GM23338 (cell line): ENCODE measurements around the gene PITX1. TPM values are rescaled to one million over a fixed set of nuclear protein-coding genes. Genes with fewer than 3 reads are reported as not detected.

Experiments
- ATAC-seq: fragments of 200-7000 bp; cut with Tn5 transposase; 3 replicates; pipeline ENCODE4 v1.9.1; 2020
- DNase-seq: peaks from one replicate; pipeline ENCODE4 v3.0.0-alpha.2; 2015; ENCODE audit warnings: low spot score
- H2AFZ ChIP-seq: fragments of 200-600 bp; sonication (generic); 2 replicates; pipeline ENCODE4 v1.8.0; 2016; ENCODE audit warnings: antibody characterized with exemption, mild to moderate bottlenecking, moderate library complexity
- H3F3A ChIP-seq: fragments of 200-600 bp; sonication (generic); replicated peaks from 2 replicates; pipeline ENCODE4 v1.8.0; 2017; ENCODE audit warnings: antibody characterized with exemption, mixed run types, low read depth
- H3K27ac ChIP-seq: fragments of 200-600 bp; sonication (generic); 2 replicates; pipeline ENCODE4 v1.6.1; 2016; ENCODE audit warnings: low read depth
- H3K27me3 ChIP-seq: fragments of 200-600 bp; sonication (generic); 2 replicates; pipeline ENCODE4 v1.8.0; 2016; ENCODE audit warnings: mild to moderate bottlenecking, mixed run types, moderate library complexity; ENCODE audit not compliant: insufficient read depth
- H3K36me3 ChIP-seq: fragments of 200-600 bp; sonication (generic); 2 replicates; pipeline ENCODE4 v1.8.0; 2016; ENCODE audit warnings: mild to moderate bottlenecking; ENCODE audit not compliant: insufficient read depth
- H3K4me1 ChIP-seq: fragments of 200-600 bp; sonication (generic); 2 replicates; pipeline ENCODE4 v1.8.0; 2016; ENCODE audit warnings: mild to moderate bottlenecking, moderate library complexity; ENCODE audit not compliant: insufficient read depth
- H3K4me2 ChIP-seq: fragments of 200-600 bp; sonication (generic); 2 replicates; pipeline ENCODE4 v1.7.1; 2017; ENCODE audit warnings: mixed run types
- H3K4me3 ChIP-seq: fragments of 200-600 bp; sonication (generic); 2 replicates; pipeline ENCODE4 v1.6.1; 2016; ENCODE audit warnings: mixed run types
- H3K79me2 ChIP-seq: fragments of 200-600 bp; sonication (generic); replicated peaks from 2 replicates; pipeline ENCODE4 v1.8.0; 2017; ENCODE audit warnings: mild to moderate bottlenecking; ENCODE audit not compliant: insufficient read depth
- H3K9me2 ChIP-seq: fragments of 200-600 bp; sonication (generic); 2 replicates; pipeline ENCODE4 v1.8.0; 2017; ENCODE audit not compliant: insufficient read depth
- H4K20me1 ChIP-seq: fragments of 200-600 bp; sonication (generic); replicated peaks from 2 replicates; pipeline ENCODE4 v1.8.0; 2017; ENCODE audit warnings: mild to moderate bottlenecking; ENCODE audit not compliant: insufficient read depth
- H3K27ac Mint-ChIP-seq: 2 replicates; pipeline ENCODE4 v1.8.0; 2020; ENCODE audit warnings: inconsistent platforms, mild to moderate bottlenecking, moderate library complexity, mixed read lengths
- H3K27me3 Mint-ChIP-seq: 3 replicates; pipeline ENCODE4 v1.8.0; 2022; ENCODE audit warnings: low read depth, mild to moderate bottlenecking, moderate library complexity, mixed read lengths, inconsistent platforms; ENCODE audit not compliant: insufficient read depth, poor library complexity
- H3K36me3 Mint-ChIP-seq: 3 replicates; pipeline ENCODE4 v1.8.0; 2021; ENCODE audit warnings: low read depth, mild to moderate bottlenecking, inconsistent platforms, moderate library complexity, mixed read lengths
- H3K4me1 Mint-ChIP-seq: 3 replicates; pipeline ENCODE4 v1.8.0; 2020; ENCODE audit warnings: mild to moderate bottlenecking, inconsistent platforms, mixed read lengths
- H3K4me3 Mint-ChIP-seq: 3 replicates; pipeline ENCODE4 v1.8.0; 2021; ENCODE audit warnings: moderate library complexity, mild to moderate bottlenecking, inconsistent platforms, mixed read lengths
- H3K9me3 Mint-ChIP-seq: 3 replicates; pipeline ENCODE4 v1.8.0; 2020; ENCODE audit warnings: moderate library complexity, mild to moderate bottlenecking, inconsistent platforms, mixed read lengths
- CREB1 ChIP-seq: fragments of 250-450 bp; sonication (Bioruptor Pico); IDR thresholded peaks from 2 replicates; pipeline ENCODE4 v1.5.0; 2020; ENCODE audit warnings: low read depth, mild to moderate bottlenecking, moderate library complexity
- JUNB ChIP-seq: IDR thresholded peaks from one replicate; pipeline ENCODE4 v1.6.1; 2016; ENCODE audit warnings: antibody characterized with exemption; ENCODE audit not compliant: unreplicated experiment
- polyA plus RNA-seq: library from polyadenylated mRNA; unstranded; fragments of >200 nt; fragmentation: Nextera tagmentation; extraction: Ambion mirVana; gene quantifications from 2 replicates; pipeline ENCODE4 v1.2.1, GENCODE V29; 2016
- total RNA-seq: library from RNA; depleted of rRNA; stranded (reverse); fragments of >200 nt; shearing (Covaris generic); gene quantifications from 2 replicates; pipeline ENCODE4 v1.2.3, GENCODE V29; 2014
- TF ChIP-seq, protein P1 (sequence below): fragments of 250-450 bp; sonication (Bioruptor Pico); IDR thresholded peaks from 2 replicates; pipeline ENCODE4 v1.5.0; 2020; ENCODE audit warnings: mild to moderate bottlenecking, moderate library complexity
- TF ChIP-seq, protein P2 (sequence below): IDR thresholded peaks from one replicate; pipeline ENCODE4 v1.6.1; 2018; ENCODE audit warnings: antibody characterized with exemption; ENCODE audit not compliant: unreplicated experiment
- TF ChIP-seq, protein P3 (sequence below), 2 experiments: fragments of 200-600 bp in 1 of 2; sonication (generic) in 1 of 2; conservative IDR thresholded peaks; 2 replicates each; pipeline versions ENCODE4 v1.5.1 to v1.6.1; 2016 to 2017; ENCODE audit warnings: antibody characterized with exemption in 2 of 2, low read depth in 2 of 2, mild to moderate bottlenecking in 2 of 2, moderate library complexity in 1 of 2

PITX1 gene
- total and polyA plus RNA-seq, 2 experiments from 2014 or later: not detected

DNA sequence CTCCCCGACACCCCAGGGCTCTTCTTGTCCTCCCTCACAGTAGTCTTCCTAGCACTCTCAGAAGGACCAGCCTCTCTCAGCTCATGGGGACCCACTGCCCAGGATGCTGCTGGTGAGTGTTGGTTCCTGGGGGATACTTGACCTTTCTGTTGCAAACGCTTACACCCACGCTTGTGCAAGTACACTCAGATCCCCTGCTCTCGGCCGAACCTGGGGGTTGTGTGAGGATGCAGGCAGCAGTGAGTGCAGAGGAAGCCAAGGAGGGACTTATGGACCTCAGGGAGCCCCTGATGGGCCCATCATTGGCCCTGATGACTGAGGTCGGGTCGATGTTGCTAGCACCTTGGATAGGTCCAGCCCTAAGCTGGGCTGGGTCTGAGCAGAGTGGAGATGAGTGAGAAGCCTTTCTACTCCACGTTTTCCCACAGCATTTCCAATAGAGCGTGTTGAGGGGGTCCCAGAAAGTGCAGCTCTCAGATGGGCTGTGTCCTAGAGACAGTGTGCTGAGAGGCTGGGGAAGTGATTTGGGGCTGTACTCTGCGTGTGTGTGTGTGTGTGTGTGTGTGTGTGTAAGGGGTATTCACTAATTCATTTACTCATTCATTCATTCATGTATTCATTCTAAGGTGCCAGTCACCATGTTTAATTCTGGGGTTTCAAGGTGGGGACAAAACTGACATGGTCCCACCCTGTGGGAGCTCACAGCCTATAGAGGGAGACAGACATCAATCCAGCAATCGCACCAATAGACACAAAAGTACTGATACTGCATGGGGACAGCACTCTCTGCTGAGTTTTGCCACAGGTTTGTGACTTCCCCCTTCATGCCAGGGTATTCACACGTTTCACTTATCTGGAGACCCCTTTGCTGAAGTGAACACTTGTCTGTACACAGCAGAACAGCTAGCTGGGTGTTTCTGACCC, 25.2 kb upstream of the PITX1 start:
- no peaks in the 10 kb centered on the region for H4K20me1 ChIP-seq
- no peaks in the 10 kb centered on the region for H3K36me3 ChIP-seq
- no peak overlapping the region for H3K4me3 Mint-ChIP-seq
- no peaks in the 10 kb centered on the region for H3K4me1 Mint-ChIP-seq
- H3K9me2 ChIP-seq: no peaks in the 10 kb centered on the region
- no peak overlapping the region for H3K4me2 ChIP-seq
- no peaks in the 10 kb centered on the region for H3K27me3 ChIP-seq
- no peak overlapping the region for H3K4me3 ChIP-seq
- H3K4me1 ChIP-seq: no peaks in the 10 kb centered on the region
- H3K27me3 Mint-ChIP-seq: peaks cover 19% of the 10 kb centered on the region
- H3K79me2 ChIP-seq: no peaks in the 10 kb centered on the region
- TF ChIP-seq, protein P1, sequence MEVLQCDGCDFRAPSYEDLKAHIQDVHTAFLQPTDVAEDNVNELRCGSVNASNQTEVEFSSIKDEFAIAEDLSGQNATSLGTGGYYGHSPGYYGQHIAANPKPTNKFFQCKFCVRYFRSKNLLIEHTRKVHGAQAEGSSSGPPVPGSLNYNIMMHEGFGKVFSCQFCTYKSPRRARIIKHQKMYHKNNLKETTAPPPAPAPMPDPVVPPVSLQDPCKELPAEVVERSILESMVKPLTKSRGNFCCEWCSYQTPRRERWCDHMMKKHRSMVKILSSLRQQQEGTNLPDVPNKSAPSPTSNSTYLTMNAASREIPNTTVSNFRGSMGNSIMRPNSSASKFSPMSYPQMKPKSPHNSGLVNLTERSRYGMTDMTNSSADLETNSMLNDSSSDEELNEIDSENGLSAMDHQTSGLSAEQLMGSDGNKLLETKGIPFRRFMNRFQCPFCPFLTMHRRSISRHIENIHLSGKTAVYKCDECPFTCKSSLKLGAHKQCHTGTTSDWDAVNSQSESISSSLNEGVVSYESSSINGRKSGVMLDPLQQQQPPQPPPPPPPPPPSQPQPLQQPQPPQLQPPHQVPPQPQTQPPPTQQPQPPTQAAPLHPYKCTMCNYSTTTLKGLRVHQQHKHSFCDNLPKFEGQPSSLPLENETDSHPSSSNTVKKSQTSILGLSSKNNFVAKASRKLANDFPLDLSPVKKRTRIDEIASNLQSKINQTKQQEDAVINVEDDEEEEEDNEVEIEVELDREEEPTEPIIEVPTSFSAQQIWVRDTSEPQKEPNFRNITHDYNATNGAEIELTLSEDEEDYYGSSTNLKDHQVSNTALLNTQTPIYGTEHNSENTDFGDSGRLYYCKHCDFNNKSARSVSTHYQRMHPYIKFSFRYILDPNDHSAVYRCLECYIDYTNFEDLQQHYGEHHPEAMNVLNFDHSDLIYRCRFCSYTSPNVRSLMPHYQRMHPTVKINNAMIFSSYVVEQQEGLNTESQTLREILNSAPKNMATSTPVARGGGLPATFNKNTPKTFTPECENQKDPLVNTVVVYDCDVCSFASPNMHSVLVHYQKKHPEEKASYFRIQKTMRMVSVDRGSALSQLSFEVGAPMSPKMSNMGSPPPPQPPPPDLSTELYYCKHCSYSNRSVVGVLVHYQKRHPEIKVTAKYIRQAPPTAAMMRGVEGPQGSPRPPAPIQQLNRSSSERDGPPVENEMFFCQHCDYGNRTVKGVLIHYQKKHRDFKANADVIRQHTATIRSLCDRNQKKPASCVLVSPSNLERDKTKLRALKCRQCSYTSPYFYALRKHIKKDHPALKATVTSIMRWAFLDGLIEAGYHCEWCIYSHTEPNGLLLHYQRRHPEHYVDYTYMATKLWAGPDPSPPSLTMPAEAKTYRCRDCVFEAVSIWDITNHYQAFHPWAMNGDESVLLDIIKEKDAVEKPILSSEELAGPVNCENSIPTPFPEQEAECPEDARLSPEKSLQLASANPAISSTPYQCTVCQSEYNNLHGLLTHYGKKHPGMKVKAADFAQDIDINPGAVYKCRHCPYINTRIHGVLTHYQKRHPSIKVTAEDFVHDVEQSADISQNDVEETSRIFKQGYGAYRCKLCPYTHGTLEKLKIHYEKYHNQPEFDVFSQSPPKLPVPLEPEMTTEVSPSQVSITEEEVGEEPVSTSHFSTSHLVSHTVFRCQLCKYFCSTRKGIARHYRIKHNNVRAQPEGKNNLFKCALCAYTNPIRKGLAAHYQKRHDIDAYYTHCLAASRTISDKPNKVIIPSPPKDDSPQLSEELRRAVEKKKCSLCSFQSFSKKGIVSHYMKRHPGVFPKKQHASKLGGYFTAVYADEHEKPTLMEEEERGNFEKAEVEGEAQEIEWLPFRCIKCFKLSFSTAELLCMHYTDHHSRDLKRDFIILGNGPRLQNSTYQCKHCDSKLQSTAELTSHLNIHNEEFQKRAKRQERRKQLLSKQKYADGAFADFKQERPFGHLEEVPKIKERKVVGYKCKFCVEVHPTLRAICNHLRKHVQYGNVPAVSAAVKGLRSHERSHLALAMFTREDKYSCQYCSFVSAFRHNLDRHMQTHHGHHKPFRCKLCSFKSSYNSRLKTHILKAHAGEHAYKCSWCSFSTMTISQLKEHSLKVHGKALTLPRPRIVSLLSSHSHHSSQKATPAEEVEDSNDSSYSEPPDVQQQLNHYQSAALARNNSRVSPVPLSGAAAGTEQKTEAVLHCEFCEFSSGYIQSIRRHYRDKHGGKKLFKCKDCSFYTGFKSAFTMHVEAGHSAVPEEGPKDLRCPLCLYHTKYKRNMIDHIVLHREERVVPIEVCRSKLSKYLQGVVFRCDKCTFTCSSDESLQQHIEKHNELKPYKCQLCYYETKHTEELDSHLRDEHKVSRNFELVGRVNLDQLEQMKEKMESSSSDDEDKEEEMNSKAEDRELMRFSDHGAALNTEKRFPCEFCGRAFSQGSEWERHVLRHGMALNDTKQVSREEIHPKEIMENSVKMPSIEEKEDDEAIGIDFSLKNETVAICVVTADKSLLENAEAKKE (CRISPR knock-in tag): no peak
- TF ChIP-seq CREB1 (CRISPR knock-in tag) (no peak), JUNB (no peak)
- TF ChIP-seq, protein P2, sequence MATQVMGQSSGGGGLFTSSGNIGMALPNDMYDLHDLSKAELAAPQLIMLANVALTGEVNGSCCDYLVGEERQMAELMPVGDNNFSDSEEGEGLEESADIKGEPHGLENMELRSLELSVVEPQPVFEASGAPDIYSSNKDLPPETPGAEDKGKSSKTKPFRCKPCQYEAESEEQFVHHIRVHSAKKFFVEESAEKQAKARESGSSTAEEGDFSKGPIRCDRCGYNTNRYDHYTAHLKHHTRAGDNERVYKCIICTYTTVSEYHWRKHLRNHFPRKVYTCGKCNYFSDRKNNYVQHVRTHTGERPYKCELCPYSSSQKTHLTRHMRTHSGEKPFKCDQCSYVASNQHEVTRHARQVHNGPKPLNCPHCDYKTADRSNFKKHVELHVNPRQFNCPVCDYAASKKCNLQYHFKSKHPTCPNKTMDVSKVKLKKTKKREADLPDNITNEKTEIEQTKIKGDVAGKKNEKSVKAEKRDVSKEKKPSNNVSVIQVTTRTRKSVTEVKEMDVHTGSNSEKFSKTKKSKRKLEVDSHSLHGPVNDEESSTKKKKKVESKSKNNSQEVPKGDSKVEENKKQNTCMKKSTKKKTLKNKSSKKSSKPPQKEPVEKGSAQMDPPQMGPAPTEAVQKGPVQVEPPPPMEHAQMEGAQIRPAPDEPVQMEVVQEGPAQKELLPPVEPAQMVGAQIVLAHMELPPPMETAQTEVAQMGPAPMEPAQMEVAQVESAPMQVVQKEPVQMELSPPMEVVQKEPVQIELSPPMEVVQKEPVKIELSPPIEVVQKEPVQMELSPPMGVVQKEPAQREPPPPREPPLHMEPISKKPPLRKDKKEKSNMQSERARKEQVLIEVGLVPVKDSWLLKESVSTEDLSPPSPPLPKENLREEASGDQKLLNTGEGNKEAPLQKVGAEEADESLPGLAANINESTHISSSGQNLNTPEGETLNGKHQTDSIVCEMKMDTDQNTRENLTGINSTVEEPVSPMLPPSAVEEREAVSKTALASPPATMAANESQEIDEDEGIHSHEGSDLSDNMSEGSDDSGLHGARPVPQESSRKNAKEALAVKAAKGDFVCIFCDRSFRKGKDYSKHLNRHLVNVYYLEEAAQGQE: peak; percentile 50
- TF ChIP-seq, protein P3, sequence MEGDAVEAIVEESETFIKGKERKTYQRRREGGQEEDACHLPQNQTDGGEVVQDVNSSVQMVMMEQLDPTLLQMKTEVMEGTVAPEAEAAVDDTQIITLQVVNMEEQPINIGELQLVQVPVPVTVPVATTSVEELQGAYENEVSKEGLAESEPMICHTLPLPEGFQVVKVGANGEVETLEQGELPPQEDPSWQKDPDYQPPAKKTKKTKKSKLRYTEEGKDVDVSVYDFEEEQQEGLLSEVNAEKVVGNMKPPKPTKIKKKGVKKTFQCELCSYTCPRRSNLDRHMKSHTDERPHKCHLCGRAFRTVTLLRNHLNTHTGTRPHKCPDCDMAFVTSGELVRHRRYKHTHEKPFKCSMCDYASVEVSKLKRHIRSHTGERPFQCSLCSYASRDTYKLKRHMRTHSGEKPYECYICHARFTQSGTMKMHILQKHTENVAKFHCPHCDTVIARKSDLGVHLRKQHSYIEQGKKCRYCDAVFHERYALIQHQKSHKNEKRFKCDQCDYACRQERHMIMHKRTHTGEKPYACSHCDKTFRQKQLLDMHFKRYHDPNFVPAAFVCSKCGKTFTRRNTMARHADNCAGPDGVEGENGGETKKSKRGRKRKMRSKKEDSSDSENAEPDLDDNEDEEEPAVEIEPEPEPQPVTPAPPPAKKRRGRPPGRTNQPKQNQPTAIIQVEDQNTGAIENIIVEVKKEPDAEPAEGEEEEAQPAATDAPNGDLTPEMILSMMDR (conservative IDR thresholded peaks at IDR 0.05; ENCODE audit: low read depth in 2 of 2): peak in 1 of 2 experiments; percentile 35; a peak in 2 of 4 replicates
- no peak overlapping the region for H2AFZ ChIP-seq
- DNase-seq (no peak), ATAC-seq (peak; percentile 47; the same call in 2 of the 3 replicates)
- no peaks in the 10 kb centered on the region for H3F3A ChIP-seq
- no peaks in the 10 kb centered on the region for H3K36me3 Mint-ChIP-seq
- no peak overlapping the region for H3K27ac Mint-ChIP-seq
- H3K9me3 Mint-ChIP-seq: no peaks in the 10 kb centered on the region
- H3K27ac ChIP-seq: no peak overlapping the region
